Measurements from ENCODE around the gene LIPT2. TPM values are rescaled to one million over a fixed set of nuclear protein-coding genes. Genes with fewer than 3 reads are reported as not detected.
A peak's percentile ranks its signal among the peaks of the same experiment; 100 is the strongest.

Gene LIPT2
- total RNA-seq, 1 experiment from 2014 or later: 22.9 TPM

DNA sequence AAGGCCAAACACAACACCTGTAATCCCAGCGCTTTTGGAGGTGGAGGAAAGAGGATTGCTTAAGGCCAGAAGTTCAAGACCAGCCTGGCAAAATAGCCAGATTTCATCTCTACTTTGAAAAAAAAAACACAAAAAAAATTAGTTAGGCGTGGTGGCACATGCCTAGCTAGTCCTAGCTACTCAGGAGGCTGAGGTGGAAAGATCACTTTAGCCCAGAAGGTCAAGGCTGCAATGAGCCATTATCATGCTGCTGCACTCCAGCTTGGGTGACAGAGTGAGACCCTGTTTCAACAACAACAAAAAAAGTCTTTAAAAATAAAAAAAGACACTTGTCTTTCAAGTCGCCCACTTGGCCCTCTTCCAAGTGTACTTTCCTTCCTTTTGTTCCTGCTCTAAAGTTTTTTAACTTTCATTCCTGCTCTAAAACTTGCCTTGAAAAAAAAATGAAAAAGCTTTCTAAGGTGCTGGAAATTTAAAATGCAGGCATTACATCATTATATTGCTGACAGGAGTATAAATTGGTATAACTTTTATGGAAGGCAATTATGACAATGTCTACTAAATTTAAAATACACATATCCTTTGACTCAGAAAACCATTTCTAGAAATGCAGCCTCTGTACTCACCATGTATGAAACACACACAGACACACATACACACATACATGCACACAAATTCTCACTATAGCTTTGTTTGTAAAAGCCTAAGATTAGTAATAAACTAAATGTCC, 12.7 kb downstream of the LIPT2 start:
- no peaks in the 10 kb centered on the region for H3K27me3 ChIP-seq (ENCODE audit: control insufficient read depth, insufficient read depth, low read length)
- no peak for DNase-seq
- H3K36me3 ChIP-seq (replicated peaks; ENCODE audit: control insufficient read depth, insufficient read depth, low read length): no peaks in the 10 kb centered on the region
- H3K4me3 ChIP-seq (ENCODE audit: insufficient read depth, low read depth, low read length): no peak overlapping the region

DNA sequence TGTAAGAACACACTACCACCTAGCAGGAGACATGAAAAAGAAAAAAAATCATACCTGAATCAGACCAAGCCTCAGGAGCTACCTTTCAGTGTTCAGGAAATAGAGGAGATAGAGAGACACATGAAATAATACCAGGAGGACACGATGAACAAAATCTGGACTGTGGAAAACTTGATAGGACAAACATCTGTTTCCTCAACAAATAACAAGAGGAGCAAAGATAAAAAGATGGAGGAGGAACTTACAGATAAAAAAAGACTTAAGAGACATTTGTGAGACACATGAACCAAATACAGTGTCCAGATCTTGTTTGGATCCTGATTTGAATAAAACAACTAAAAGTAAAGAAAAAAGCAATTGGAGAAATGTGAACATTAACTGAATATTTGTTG, 13.8 kb downstream of the LIPT2 start:
- Histone ChIP-seq H3K4me3 (ENCODE audit: insufficient read depth, low read depth, low read length) (no peak overlapping the region), H3K36me3 (replicated peaks; ENCODE audit: control insufficient read depth, insufficient read depth, low read length) (no peaks in the 10 kb centered on the region), H3K27me3 (ENCODE audit: control insufficient read depth, insufficient read depth, low read length) (no peaks in the 10 kb centered on the region)
- no peak for DNase-seq

DNA sequence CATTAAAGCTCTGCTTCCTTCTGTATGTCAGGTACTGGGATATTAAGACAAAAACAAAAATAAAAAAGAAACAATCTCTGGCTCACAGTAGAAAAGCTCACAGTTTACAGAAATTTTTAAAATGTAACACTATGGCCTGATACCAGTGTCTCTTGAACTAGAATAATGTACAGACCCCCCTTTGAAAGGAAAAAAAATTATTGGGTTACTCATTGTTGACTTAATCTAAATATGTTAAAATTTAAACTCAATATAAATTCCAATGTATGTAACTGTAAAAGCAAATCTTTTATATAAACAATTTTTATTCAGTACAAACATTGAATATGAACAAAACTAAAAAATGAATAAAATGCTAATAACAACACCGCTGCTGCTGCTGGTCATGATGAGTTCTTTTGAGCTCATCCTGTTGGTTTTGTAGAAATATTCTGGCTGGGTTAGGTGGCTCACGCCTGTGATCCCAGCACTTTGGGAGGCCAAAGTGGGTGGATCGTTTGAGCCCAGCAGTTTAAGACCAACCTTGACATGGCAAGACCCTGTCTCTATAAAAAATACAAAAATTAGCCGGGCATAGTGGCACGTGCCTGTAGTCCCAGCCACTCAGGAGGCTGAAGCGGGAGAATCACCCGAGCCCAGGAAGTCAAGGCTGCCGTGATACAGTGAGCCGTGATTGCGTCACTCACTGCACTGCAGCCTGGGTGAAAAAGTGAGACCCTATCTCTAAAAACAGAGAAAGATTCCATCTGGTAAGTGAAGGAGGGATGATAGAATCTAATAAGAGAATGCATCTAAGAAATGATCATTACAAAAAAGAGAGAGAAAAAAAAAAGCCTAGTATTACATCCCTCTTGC, 14.4 kb downstream of the LIPT2 start:
- Histone ChIP-seq H3K27me3 (ENCODE audit: control insufficient read depth, insufficient read depth, low read length) (no peaks in the 10 kb centered on the region), H3K4me3 (ENCODE audit: insufficient read depth, low read depth, low read length) (no peak overlapping the region), H3K36me3 (replicated peaks; ENCODE audit: control insufficient read depth, insufficient read depth, low read length) (no peaks in the 10 kb centered on the region)
- no peak for DNase-seq

DNA sequence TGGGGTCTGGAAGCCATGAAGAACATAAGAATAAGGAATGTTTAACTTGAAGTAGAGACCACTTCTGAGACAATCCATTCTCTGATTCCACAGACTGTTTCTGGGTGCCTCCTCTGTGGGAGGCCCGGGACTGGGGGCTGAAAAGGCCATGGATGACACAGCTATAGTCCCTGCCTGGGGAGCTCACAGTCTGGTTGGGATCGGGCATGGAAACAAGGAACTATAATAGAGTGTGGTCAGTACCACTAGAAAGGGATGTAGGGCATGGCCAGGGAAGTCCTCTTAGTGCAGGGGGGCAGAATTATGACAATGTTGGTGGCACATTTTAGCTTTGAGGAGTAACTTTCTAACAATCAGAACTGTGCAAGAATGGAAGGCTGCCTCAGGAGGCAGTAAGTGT, 17.0 kb downstream of the LIPT2 start:
- H3K36me3 ChIP-seq (replicated peaks; ENCODE audit: control insufficient read depth, insufficient read depth, low read length): no peaks in the 10 kb centered on the region
- no peak for DNase-seq
- no peak overlapping the region for H3K4me3 ChIP-seq (ENCODE audit: insufficient read depth, low read depth, low read length)
- no peaks in the 10 kb centered on the region for H3K27me3 ChIP-seq (ENCODE audit: control insufficient read depth, insufficient read depth, low read length)

DNA sequence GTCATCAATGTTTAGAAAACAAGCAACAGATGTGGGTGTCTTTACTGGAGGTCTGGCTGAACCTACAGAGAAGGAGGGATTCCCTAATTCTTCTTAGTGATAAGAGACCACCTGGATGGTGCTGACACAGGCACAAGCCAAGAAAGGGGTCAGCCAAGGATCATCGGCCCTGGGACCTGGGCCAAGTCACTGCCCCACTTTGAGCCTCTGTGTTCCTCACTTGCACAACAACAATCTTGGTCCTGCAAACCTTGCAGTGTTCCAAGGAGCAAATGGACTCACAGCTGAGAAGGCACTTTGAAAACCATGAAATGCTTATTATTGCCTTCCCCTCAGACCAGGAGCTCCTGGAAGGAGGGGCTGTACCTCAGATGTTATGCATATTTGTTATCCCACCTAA, 19.2 kb downstream of the LIPT2 start:
- Histone ChIP-seq H3K27me3 (ENCODE audit: control insufficient read depth, insufficient read depth, low read length) (no peaks in the 10 kb centered on the region), H3K4me3 (ENCODE audit: insufficient read depth, low read depth, low read length) (no peak overlapping the region), H3K36me3 (replicated peaks; ENCODE audit: control insufficient read depth, insufficient read depth, low read length) (no peaks in the 10 kb centered on the region)
- DNase-seq: no peak

DNA sequence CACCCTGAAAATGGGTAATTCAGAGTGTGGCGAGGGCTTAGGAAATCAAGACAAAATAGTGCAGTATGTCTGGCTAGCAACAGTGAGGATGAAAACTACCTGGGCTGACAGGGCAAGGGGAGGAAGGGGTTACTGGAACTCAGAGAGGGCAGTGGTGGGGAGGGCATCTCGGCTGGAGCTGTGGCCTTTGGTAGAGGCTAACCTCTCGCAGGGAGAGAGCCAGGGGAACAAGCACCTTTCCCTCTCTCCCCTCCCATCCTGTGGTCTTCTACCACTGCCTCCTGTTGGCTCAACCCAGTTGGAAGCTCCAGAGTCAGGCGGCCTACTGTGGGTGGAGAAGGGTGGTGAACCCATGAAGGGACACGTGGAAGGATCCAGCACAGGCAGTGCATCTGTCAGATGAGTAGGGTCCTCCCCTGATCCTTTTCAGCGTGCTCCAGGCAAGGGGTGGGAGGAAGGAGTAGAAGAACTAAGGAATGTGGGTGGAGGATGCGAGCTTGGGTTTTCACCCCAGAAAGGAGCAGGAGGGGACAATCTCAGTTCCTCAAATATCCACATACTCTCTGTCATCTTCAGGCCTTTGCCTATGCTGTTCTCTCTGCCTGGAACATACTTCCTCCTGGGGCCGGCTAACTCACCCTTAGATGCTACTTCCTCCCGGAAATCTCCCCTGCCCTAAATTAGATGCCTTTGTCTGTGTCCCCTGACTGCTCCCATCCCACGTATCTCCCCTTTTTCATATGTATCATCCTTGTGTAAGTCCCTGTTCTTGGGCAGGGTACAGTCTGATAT, 19.9 kb downstream of the LIPT2 start:
- H3K4me3 ChIP-seq (ENCODE audit: insufficient read depth, low read depth, low read length): no peak overlapping the region
- H3K36me3 ChIP-seq (replicated peaks; ENCODE audit: control insufficient read depth, insufficient read depth, low read length): no peaks in the 10 kb centered on the region
- H3K27me3 ChIP-seq (ENCODE audit: control insufficient read depth, insufficient read depth, low read length): no peaks in the 10 kb centered on the region
- DNase-seq: no peak

DNA sequence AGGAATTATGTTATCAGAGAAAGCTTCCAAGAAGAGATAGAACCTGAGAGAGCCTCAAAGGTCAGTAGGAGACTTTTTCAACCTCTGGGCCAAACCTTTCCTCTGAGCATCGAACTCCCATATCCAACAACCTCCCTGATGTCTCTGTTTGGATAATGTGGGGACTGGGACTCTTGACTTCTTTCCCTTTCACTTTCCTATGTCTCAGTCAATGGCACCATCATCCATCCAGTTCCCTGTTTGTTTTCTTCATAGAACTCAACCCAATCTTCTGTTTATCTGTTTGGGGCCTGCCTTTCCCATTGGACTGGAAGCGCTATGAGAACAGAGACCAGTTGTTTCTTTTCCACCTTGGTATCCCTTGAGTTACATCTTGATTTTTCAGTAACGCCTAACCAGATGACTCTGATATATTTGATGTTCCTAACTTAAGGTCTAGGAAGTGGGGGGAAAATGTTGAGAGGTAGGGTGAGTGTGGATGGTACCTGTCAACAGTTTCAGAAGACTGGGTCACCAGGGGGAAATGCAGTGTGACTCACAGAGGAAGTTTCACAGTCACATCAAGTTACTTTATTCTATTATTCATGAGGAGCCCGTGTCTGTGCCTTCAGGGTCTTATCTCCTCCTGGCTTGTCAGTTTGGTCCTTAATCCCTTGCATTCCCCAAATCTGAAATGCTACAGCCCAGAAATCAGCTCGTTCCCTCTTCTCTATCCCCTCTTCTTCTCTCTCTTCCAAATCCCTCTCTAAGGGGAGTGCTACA, 21.7 kb downstream of the LIPT2 start:
- Histone ChIP-seq H3K36me3 (replicated peaks; ENCODE audit: control insufficient read depth, insufficient read depth, low read length) (no peaks in the 10 kb centered on the region), H3K4me3 (ENCODE audit: insufficient read depth, low read depth, low read length) (no peak overlapping the region), H3K27me3 (ENCODE audit: control insufficient read depth, insufficient read depth, low read length) (no peaks in the 10 kb centered on the region)
- no peak for DNase-seq

DNA sequence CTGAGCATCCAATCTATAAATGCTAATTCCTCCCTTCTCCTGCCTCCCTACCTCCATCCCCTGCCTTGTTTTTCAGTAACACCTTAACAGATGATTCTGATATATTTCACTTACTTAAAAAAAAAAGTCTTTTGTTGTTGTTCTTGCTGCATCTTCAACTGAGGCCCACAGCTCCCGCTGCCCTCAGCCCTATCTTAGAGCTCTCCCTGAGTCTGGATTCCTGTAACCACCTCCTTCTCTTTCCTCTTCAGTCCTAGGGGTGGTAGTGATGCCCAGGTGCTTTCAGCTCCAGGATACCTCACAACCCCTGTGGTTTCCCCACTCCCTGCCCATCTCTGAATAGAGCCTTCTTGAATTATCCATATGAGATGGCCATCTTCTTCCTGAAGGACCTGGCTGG, 22.5 kb downstream of the LIPT2 start:
- no peaks in the 10 kb centered on the region for H3K36me3 ChIP-seq (replicated peaks; ENCODE audit: control insufficient read depth, insufficient read depth, low read length)
- no peaks in the 10 kb centered on the region for H3K27me3 ChIP-seq (ENCODE audit: control insufficient read depth, insufficient read depth, low read length)
- no peak overlapping the region for H3K4me3 ChIP-seq (ENCODE audit: insufficient read depth, low read depth, low read length)
- no peak for DNase-seq

DNA sequence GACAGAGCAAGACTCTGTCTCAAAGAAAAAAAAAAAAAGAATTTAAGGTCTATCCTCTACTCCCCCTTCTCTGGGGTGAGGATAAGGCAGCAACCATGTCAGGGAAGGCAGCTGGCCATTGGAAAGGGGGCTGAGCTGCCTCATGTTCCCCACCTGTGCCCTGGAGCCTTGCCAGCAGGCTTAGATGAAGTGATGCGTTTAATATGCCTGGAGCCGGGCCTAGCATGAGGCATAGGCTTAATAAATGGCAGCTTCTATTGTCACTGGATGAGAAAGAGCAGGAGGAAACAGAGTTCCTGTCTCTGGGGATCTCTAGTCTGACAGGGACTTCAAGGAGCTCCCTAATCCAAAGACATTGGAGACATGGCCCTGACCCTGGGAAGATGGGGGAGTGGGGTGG, 23.0 kb downstream of the LIPT2 start:
- no peaks in the 10 kb centered on the region for H3K27me3 ChIP-seq (ENCODE audit: control insufficient read depth, insufficient read depth, low read length)
- H3K36me3 ChIP-seq (replicated peaks; ENCODE audit: control insufficient read depth, insufficient read depth, low read length): no peaks in the 10 kb centered on the region
- DNase-seq: no peak
- no peak overlapping the region for H3K4me3 ChIP-seq (ENCODE audit: insufficient read depth, low read depth, low read length)

DNA sequence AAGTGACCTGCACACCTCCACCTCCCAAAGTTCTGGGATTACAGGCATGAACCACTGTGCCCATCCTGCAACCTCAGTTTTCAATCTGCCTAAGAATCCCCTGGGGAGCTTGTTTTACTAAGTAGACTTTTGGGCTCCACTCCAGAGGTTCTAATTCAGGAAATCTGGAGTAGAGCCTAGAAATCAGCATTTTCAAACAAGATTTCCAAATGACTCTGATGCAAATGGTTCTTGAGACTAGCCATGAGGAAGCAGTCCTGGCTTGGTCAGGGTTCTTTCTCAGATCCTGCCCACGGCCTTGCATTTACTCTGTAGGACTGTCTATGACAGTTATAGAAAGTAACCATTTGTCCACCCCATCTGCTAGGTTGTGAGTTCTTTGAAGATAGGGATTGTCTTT, 24.6 kb downstream of the LIPT2 start:
- H3K36me3 ChIP-seq (replicated peaks; ENCODE audit: control insufficient read depth, insufficient read depth, low read length): no peaks in the 10 kb centered on the region
- DNase-seq: no peak
- H3K27me3 ChIP-seq (ENCODE audit: control insufficient read depth, insufficient read depth, low read length): no peaks in the 10 kb centered on the region
- no peak overlapping the region for H3K4me3 ChIP-seq (ENCODE audit: insufficient read depth, low read depth, low read length)

DNA sequence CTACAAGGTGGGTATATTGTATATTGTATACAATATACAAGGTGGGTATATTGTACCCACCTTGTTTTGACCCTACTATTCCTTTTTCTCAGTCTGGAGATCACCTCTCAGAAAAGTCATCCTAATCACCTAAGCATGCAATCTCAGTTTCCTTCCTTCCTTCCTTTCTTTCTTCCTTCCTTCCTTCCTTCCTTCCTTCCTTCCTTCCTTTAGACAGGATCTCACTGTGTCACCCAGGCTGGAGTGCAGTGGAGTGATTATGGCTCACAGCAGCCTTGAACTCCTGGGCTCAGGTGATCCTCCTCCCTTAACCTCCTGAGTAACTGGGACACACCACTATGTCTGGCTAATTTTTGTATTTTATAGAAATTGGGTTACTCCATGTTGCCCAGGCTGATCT, 25.0 kb downstream of the LIPT2 start:
- H3K4me3 ChIP-seq (ENCODE audit: insufficient read depth, low read depth, low read length): no peak overlapping the region
- H3K27me3 ChIP-seq (ENCODE audit: control insufficient read depth, insufficient read depth, low read length): no peaks in the 10 kb centered on the region
- no peaks in the 10 kb centered on the region for H3K36me3 ChIP-seq (replicated peaks; ENCODE audit: control insufficient read depth, insufficient read depth, low read length)
- no peak for DNase-seq

DNA sequence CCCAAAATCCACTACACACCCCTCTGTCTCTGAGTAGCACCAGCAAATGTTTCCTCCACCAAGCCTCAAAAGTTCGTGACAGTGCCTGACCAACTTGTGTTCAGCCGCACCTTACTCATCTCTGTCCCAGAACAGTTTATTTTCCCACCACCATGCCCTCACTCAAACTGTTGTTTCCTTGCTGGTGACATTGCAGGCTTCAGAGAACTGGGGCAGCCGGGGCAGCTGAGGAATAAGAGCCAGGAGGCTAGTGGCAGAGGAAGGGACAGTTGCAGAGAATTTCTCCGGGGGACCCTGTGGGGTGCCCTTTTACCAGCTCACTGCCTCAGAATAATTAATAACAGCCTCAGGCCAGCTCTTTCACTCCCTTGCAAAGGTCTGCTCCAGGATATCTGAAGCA, 25.5 kb downstream of the LIPT2 start:
- no peak for DNase-seq
- H3K27me3 ChIP-seq (ENCODE audit: control insufficient read depth, insufficient read depth, low read length): no peaks in the 10 kb centered on the region
- H3K36me3 ChIP-seq (replicated peaks; ENCODE audit: control insufficient read depth, insufficient read depth, low read length): no peaks in the 10 kb centered on the region
- no peak overlapping the region for H3K4me3 ChIP-seq (ENCODE audit: insufficient read depth, low read depth, low read length)

DNA sequence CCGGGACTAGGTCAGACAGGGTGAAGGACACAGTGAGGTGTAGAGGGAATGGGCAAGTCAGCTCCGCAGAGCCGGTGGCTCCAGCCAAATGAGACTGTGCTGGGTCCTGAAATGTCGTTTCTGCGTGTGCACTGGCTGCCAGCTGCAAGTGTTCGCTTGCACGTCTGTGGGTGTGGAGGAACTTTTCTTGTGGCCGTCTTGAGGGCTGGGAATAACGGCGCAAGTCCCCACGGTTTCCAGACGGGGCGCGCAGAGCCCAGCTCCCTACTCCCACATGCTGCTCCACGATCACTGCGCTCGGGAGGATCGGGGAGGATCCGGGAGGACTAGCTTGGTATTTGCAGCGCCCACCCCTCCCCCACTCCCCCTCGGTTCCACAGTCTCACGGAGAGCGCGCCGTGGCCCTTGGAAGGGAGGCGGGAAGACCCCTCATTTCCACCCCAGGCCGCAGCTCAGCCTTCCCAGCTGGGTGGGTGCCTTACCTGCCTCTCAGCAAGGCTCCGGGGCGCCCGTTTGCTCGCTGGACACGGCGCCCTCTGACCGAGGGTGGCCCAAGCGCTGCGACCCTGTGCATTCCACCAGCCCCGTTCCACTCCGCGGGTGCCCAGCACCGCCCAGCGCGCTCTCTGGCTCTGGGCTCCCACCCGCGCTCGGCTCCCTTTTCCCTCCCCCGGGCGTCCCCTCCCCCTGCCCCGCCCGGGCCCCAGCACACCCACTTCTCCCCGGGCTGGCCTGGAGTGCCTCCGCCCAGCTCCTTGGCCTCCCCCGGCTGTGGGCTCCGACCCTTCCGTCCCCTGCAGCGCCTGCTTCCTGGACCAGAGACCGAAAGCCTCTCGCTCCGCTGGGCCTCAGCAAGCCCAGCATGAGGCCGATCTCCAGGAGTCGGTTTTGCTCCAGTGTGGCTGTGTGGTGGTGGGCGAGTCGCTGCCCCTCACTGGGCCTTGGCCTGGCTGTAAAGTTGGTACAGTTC, 26.3 kb downstream of the LIPT2 start, which contains the start of gene KCNE3:
Gene KCNE3, minus strand, starts transcription at position 634 of the 970 bp plus-strand sequence. CDS start 9,986 bp downstream, outside the sequence.
- Histone ChIP-seq H3K27me3 (ENCODE audit: control insufficient read depth, insufficient read depth, low read length) (no peaks in the 10 kb centered on the region), H3K4me3 (ENCODE audit: insufficient read depth, low read depth, low read length) (peak within 1 kb of the TSS; percentile 59), H3K36me3 (replicated peaks; ENCODE audit: control insufficient read depth, insufficient read depth, low read length) (no peaks in the 10 kb centered on the region)
- DNase-seq: peak; percentile 78

Data from H7 (cell line).